Left ventricle myocardium inferior (tissue), 1 donor: Measurements from ENCODE around the gene FBXO41. TPM values are rescaled to one million over a fixed set of nuclear protein-coding genes. Genes with fewer than 3 reads are reported as not detected.

Source experiments
- DNase-seq: peaks from one replicate; pipeline ENCODE4 v3.0.0-alpha.2; 2020
- H3K27ac ChIP-seq: fragments of 200-600 bp; replicated peaks from 2 replicates; pipeline ENCODE4 v1.8.0; 2021
- H3K27me3 ChIP-seq: fragments of 200-600 bp; 2 replicates; pipeline ENCODE4 v1.8.0; 2021; ENCODE audit warnings: low read depth
- H3K36me3 ChIP-seq: fragments of 200-600 bp; 2 replicates; pipeline ENCODE4 v1.8.0; 2021
- H3K4me1 ChIP-seq: fragments of 200-600 bp; 2 replicates; pipeline ENCODE4 v1.8.0; 2021
- H3K4me3 ChIP-seq: fragments of 200-600 bp; 2 replicates; pipeline ENCODE4 v1.8.0; 2021; ENCODE audit warnings: mild to moderate bottlenecking, moderate library complexity
- H3K9me3 ChIP-seq: fragments of 200-600 bp; replicated peaks from 2 replicates; pipeline ENCODE4 v1.8.0; 2021
- intact Hi-C: fragments of 100-400 bp; cut with micrococcal nuclease; formaldehyde crosslinking; loops from one replicate; pipeline ENCODE4 v1.11.0; 2022
- total RNA-seq: library from RNA; stranded (reverse); fragmentation: NEBNext Ultra II Directional; extraction: Animal tissue kit (Norgen Biotek cat#: 25700); gene quantifications from one replicate; pipeline ENCODE4 v1.2.1, GENCODE V29; 2021
- TF ChIP-seq, protein P1 (sequence below): fragments of 200-600 bp; IDR thresholded peaks from 2 replicates; pipeline ENCODE4 v1.8.0; 2021; ENCODE audit warnings: antibody characterized with exemption, mild to moderate bottlenecking, borderline replicate concordance
- donor health status: DM: no; HTN: yes; CAD: no; lungs with severe emphysema.

Gene FBXO41
- total RNA-seq, 1 donor from 2014 or later: 0.55 TPM

DNA sequence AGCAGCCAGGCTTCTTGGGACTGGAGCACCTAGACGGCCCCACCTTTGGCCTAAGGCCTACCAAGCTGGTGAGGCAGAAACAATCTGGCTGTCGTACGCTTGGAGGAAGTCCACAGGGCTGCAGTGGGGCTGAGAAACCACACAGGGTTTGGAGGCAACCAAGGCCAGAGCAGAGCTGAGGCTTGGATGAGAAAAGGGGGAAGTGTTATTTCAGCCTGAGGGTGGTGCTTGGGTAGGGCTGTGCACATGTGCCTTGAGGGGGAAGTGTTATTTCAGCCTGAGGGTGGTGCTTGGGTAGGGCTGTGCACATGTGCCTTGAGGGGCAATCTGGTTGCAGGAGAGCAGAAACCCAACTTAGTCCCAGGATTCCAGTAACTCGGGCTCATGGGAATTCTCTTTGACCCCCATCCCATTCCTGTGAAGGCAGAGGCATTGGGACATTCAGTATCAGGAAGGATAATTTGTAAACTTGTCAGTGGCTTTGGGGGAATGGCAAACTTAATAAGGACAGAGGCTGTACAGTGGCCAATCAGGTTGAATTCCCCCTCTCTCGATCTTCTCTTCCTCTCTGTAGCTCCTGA lies 971 bp upstream of the FBXO41 start:
- peaks cover 19% of the 10 kb centered on the region for H3K4me1 ChIP-seq
- no peaks in the 10 kb centered on the region for H3K9me3 ChIP-seq
- peak overlapping the region; percentile 79 for H3K4me3 ChIP-seq
- intact Hi-C loops: no loop called here
- TF ChIP-seq, protein P1, sequence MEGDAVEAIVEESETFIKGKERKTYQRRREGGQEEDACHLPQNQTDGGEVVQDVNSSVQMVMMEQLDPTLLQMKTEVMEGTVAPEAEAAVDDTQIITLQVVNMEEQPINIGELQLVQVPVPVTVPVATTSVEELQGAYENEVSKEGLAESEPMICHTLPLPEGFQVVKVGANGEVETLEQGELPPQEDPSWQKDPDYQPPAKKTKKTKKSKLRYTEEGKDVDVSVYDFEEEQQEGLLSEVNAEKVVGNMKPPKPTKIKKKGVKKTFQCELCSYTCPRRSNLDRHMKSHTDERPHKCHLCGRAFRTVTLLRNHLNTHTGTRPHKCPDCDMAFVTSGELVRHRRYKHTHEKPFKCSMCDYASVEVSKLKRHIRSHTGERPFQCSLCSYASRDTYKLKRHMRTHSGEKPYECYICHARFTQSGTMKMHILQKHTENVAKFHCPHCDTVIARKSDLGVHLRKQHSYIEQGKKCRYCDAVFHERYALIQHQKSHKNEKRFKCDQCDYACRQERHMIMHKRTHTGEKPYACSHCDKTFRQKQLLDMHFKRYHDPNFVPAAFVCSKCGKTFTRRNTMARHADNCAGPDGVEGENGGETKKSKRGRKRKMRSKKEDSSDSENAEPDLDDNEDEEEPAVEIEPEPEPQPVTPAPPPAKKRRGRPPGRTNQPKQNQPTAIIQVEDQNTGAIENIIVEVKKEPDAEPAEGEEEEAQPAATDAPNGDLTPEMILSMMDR: no peak
- H3K27me3 ChIP-seq: peaks cover 68% of the 10 kb centered on the region
- H3K27ac ChIP-seq: no peak overlapping the region
- H3K36me3 ChIP-seq: no peaks in the 10 kb centered on the region
- no peak for DNase-seq

DNA sequence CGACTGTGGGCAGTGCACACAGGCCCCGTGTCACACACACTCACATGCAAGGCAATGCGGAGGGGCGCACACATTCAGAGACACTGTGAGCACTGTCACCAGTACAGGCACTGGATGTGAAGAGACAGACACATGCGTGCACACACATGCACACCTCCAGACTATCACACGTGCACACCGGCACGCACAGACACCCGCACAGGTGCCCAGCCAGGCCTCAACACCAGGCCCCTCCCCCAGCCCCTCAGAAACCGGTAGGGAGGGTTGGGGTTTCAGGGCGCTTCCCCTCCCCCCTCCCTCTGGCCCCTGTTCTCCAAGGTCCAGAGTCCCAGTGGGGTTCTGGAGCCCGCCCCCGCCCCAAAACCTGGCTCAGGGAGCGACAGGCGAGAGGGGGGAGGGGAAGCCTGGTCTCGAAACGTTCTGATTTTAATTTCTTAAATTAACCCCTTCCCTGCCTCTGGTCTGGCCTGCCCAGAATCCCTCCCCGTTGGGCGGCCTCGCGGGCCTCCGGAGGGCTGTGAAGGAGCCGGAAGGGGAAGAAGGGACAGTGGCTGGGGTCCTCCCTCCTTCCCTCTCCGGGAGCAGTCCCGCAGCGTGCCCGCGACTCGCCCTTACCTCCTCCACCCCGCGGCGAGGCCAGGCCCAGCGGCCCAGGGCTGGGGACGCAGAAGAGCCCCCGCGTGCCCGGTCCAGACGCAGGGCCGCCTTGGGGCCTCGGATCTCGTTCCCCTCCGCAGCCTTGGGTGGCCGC lies 558 bp downstream of the FBXO41 start:
- Histone ChIP-seq H3K36me3 (no peaks in the 10 kb centered on the region), H3K27me3 (peaks cover 56% of the 10 kb centered on the region), H3K9me3 (no peaks in the 10 kb centered on the region), H3K4me1 (peaks cover 19% of the 10 kb centered on the region), H3K4me3 (peak overlapping the region; percentile 79), H3K27ac (no peak overlapping the region)
- intact Hi-C loops: no loop called here
- DNase-seq: no peak
- TF ChIP-seq, protein P1: no peak

DNA sequence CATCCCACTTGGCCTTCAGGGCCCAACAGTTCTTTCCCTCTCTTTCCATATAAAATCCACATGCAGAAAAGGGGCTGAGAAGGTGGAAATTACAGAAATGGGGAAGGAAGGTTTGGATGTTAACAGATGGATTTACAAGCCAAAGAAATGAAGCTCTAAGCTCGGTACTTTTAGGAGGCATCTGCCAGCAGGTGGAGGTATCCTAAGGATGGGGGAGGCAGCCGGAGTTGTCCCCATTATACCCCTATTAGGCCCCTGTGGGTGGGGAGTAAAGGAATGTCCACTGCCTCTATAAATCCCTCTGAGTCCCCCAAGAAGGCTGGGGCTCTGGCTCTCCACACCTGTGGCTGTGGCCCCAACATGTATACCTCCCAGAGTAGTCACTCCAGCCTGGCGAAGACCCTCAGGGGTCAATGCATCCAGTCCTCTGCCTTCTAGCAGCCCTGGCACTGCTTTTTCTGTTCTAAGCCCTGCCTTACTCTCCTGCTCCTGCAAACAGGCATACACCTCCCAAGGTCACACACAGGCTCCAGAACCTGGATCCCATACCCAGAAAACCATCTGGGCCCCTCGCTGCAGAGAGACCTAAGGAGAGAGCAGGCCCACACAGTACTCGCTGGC lies 1.2 kb downstream of the FBXO41 start:
- Histone ChIP-seq H3K36me3 (no peaks in the 10 kb centered on the region), H3K4me1 (peaks cover 19% of the 10 kb centered on the region), H3K4me3 (peak overlapping the region; percentile 79), H3K9me3 (no peaks in the 10 kb centered on the region), H3K27me3 (peaks cover 51% of the 10 kb centered on the region), H3K27ac (no peak overlapping the region)
- TF ChIP-seq, protein P1: no peak
- intact Hi-C loops: no loop called here
- no peak for DNase-seq

DNA sequence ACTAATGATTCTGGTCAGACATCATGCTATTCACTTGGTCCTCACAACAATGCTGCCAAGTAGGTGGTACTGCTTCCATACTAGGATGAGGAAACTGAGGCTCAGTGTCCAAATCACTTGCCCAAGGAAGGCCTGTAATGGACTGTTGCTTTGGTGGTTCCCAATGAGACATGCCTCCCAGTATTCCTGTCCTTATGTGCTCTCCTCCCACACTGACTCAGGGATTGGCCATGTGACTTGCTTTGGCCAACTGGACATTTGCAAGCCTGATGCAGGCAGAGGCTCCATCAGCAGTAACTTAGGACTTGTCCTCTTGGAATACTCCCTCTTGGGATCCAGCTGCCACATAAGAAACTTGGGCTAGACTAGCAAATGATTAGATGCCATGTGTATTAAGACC lies 3.0 kb downstream of the FBXO41 start:
- H3K27me3 ChIP-seq: peaks cover 33% of the 10 kb centered on the region
- H3K4me3 ChIP-seq: no peak overlapping the region
- H3K4me1 ChIP-seq: peaks cover 19% of the 10 kb centered on the region
- no peak overlapping the region for H3K27ac ChIP-seq
- H3K9me3 ChIP-seq: no peaks in the 10 kb centered on the region
- H3K36me3 ChIP-seq: no peaks in the 10 kb centered on the region
- intact Hi-C loops: no loop called here
- no peak for DNase-seq
- TF ChIP-seq, protein P1: no peak

DNA sequence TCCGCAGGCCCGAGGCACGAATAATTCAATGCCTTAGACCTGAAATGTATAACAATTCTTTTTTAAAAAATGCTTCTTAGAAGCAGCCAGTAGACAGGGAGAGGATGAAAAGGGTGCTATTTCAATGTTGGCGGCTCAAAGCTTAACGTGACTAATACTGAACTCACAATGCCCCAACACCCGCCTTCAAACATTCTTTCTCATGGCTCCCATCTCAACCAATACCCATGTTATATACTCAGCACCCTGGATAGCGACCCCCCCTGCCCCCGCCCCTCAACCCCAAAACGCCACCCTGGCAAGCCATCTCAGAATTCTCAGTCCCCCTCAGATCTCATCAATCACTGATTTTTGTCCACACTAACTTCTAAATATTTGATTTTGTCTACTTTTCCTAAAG lies 4.4 kb downstream of the FBXO41 start:
- H3K36me3 ChIP-seq: no peaks in the 10 kb centered on the region
- peaks cover 19% of the 10 kb centered on the region for H3K27me3 ChIP-seq
- H3K4me3 ChIP-seq: no peak overlapping the region
- peaks cover 14% of the 10 kb centered on the region for H3K4me1 ChIP-seq
- H3K9me3 ChIP-seq: no peaks in the 10 kb centered on the region
- TF ChIP-seq, protein P1: no peak
- intact Hi-C loops: no loop called here
- DNase-seq: no peak
- H3K27ac ChIP-seq: no peak overlapping the region
